SU-DHL-6 (cell line): ENCODE measurements around the gene CABS1.

Experiments
- EZH2phosphoT487 ChIP-seq: fragments of 200-600 bp; sonication (generic), shearing (Covaris generic); conservative IDR thresholded peaks from 2 replicates; pipeline ENCODE4 v1.6.1; 2018; ENCODE audit warnings: mild to moderate bottlenecking, antibody characterized with exemption, low read length, moderate library complexity, mixed read lengths
- TF ChIP-seq, protein P1 (sequence below): fragments of 200-600 bp; sonication (generic); IDR thresholded peaks from one replicate; pipeline ENCODE4 v1.5.1; 2017; ENCODE audit warnings: antibody characterized with exemption, mild to moderate bottlenecking, low read length, moderate library complexity; ENCODE audit not compliant: insufficient read depth, poor library complexity, severe bottlenecking

DNA sequence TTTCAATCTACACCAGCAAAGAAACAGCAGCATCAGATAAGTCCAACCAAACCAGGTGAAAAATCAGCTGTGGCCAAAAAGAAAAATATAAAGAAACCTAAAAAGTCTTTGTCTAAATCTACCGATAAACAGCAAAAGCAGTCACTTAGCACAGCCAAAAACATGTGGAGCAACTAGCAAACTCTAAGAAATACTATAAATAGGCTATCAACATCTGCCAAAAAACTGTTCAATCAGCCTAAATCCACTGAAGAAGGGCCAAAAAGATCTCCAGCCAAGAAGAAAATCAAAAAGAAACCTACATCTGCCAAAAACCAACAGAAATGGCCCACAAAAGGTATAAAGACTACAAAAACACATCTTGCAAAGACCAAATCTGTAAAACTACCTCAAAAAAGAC lies 36.7 kb upstream of the CABS1 start:
- no peak for TF ChIP-seq EZH2phosphoT487
- TF ChIP-seq, protein P1, sequence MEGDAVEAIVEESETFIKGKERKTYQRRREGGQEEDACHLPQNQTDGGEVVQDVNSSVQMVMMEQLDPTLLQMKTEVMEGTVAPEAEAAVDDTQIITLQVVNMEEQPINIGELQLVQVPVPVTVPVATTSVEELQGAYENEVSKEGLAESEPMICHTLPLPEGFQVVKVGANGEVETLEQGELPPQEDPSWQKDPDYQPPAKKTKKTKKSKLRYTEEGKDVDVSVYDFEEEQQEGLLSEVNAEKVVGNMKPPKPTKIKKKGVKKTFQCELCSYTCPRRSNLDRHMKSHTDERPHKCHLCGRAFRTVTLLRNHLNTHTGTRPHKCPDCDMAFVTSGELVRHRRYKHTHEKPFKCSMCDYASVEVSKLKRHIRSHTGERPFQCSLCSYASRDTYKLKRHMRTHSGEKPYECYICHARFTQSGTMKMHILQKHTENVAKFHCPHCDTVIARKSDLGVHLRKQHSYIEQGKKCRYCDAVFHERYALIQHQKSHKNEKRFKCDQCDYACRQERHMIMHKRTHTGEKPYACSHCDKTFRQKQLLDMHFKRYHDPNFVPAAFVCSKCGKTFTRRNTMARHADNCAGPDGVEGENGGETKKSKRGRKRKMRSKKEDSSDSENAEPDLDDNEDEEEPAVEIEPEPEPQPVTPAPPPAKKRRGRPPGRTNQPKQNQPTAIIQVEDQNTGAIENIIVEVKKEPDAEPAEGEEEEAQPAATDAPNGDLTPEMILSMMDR, result no peak
